Suppressor macrophage treated with lipopolysaccharide for 1 hour (primary cell): Measurements from ENCODE around the gene KIR2DL1.
A peak's percentile ranks its signal among the peaks of the same experiment; 100 is the strongest.
"Not testable (repeated sequence)": the region's sequence is repeated elsewhere in the genome, so short reads cannot be mapped to it uniquely, and the experiment has no call there.

Experiments
- DNase-seq, 3 donors: peaks; one replicate each; pipeline ENCODE4 v3.0.0-alpha.2; 2020 to 2022

KIR2DL1 gene

DNA sequence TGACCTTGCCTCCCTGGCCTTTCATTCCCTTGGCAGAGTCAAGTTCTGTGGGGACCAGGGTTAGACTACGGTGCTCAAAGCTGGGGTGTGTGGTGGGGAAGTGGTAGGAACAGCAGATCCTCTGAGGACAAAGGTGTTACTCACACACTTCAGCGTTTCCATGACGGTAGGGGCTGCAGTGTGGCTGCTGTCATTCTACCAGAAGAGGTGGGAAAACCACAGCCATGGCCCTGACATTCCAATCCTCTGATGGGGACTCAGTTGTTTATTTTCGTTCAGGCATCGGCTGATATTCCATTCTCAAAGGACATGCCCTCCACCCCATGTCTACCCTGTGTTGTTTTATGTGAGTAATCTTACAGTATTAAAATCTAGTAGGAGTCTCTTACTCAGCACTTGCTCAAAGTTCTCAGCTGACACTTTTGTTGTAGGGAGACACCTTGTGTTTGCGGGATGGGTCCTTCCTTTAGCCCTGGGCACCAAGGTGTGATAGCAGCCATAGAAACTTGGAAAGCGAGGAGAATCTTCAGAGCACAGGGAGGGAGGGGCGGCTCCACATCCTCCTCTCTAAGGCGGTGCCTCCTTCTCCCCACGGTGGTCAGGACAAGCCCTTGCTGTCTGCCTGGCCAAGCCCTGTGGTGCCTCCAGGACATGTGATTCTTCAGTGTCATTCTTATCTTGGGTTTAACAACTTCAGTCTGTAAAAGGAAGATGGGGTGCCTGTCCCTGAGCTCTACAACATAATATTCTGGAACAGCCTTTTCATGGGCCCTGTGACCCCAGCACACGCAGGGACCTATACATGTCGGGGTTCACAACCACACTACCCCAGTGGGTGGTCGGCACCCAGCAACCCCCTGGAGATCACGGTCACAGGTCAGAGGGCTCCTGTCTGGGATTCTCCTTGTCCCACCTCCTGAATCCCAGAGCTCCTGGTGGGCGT is 1.7 kb downstream of the KIR2DL1 start:
- DNase-seq, result not testable (repeated sequence)

DNA sequence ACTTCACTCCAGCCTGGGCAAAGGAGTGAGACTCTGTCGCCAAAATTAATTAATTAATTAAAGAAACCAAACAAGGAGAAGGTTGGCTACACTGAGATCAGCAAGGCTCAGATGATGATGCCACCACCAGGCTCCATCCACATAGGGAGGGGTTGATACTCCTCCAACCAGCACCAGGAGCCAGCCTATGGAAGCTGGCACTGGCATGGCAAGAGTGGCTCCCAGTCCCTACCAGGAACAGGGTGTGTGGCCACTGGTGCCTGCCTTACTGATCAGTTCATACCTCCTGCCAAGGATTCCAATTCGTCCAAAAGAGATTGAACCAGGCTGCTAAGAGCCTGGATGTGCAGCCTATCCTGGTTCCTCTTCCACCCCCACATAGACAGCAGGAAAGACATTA is 3.1 kb downstream of the KIR2DL1 start:
- not testable (repeated sequence) for DNase-seq

DNA sequence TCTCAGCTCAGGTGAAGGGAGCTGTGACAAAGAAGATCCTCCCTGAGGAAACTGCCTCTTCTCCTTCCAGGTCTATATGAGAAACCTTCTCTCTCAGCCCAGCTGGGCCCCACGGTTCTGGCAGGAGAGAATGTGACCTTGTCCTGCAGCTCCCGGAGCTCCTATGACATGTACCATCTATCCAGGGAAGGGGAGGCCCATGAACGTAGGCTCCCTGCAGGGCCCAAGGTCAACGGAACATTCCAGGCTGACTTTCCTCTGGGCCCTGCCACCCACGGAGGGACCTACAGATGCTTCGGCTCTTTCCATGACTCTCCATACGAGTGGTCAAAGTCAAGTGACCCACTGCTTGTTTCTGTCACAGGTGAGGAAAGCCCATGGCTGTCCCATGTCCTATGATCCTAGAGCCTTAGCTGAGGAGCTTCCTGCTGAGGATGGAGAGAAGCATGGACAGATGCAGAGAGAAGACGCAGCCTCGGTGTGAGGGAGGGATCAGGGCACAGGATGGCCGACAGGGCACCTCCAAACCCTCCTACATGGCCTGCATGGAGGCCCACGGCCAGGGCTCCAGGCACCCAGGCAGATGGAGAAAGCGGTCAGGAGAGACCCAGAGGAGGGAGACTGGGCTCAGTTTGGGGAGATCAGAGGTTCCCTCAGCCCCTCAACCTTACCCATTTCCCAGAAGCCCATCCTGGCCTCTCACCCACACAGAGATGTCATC is 5.7 kb downstream of the KIR2DL1 start:
- not testable (repeated sequence) for DNase-seq

DNA sequence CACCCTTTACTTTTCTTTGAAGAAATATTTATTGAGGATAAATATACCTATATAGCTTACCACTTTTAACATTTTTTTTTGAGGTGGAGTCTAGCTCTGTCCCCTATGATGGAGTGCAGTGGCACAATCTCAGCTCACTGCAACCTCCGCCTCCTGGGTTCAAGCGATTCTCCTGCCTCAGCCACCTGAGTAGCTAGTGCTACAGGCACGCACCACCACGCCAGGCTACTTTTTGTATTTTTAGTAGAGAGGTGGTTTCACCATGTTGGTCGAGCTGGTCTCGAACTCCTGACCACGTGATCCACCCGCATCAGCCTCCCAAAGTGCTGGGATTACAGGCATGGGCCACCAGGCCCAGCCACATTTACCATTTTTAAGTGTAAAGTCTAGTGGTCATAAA is 6.2 kb downstream of the KIR2DL1 start:
- DNase-seq, result not testable (repeated sequence)

DNA sequence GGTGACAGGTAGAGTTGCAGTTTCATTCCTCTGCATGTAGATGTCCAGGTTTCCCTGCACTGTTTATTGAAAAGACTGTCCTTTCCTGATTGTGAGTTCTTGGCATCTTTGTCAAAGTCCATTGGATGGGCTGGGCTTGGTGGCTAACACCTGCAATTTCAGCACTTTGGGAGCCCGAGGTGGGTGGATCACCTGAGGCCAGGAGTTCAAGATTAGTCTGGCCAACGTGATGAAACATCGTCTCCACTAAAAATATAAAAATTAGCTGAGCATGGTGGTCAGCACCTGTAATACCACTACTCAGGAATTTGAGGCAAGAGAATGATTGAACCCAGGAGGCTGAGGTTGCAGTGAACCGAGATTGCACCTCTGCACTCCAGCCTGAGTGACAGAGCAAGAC is 8.3 kb downstream of the KIR2DL1 start:
- not testable (repeated sequence) for DNase-seq

DNA sequence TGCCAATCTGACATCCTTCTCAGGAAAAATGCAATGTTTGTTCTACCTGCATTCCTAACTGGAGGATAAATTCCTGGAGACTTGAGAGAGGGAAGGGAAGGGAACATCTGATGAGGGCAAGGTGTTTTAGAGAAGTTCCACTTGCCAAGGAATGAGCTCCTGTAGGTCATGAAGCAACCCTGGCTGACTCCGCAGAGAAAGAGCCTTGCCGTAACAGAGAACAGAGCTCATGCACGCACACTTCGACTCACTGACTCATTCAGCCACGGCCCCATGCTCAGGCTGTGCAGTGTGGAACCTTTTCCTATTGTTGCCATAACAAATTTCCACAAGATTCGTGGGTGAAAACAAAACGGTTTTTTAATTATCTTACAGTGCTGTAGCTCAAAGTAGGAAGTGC is 9.3 kb downstream of the KIR2DL1 start:
- DNase-seq, result peak; percentile 60 to 77 (median 76)

DNA sequence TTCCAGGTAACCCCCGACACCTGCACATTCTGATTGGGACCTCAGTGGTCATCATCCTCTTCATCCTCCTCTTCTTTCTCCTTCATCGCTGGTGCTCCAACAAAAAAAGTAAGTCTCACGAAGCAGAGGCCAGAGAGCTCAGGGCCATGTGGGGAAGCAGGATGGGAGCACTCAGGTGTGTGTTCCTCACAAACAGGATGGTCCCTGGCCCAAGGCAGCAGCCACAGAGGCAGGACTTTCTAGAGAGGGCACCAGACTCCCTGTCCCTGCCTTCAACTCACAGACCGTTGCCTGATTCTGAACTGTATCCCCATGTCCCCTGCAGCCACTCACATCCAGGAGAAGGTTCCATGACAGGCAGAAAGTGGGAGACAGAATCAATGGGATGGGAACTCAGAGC is 13.3 kb downstream of the KIR2DL1 start:
- not testable (repeated sequence) for DNase-seq

DNA sequence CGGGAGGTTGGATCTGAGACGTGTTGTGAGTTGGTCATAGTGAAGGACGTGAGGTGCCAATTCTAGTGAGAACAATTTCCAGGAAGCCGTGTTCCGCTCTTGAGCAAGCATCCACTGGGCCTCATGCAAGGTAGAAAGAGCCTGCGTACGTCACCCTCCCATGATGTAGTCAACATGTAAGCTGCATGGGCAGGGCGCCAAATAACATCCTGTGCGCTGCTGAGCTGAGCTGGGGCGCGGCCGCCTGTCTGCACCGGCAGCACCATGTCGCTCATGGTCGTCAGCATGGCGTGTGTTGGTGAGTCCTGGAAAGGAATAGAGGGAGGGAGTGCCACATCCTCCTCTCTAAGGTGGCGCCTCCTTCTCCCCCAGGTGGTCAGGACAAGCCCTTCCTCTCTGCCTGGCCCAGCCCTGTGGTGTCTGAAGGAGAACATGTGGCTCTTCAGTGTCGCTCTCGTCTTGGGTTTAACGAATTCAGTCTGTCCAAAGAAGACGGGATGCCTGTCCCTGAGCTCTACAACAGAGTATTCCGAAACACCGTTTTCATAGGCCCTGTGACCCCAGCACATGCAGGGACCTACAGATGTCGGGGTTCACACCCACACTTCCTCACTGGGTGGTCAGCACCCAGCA is 16.6 kb downstream of the KIR2DL1 start:
- DNase-seq, result not testable (repeated sequence)

DNA sequence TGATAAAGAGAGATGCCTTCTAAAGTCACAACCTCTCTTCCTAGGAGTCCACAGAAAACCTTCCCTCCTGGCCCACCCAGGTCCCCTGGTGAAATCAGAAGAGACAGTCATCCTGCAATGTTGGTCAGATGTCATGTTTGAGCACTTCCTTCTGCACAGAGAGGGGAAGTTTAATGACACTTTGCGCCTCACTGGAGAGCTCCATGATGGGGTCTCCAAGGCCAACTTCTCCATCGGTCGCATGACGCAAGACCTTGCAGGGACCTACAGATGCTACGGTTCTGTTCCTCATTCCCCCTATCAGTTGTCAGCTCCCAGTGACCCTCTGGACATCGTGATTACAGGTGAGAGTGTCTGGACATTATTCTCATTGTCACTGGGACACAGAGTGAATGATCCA is 18.6 kb downstream of the KIR2DL1 start:
- DNase-seq, result peak; percentile 65 to 81 (median 73)

DNA sequence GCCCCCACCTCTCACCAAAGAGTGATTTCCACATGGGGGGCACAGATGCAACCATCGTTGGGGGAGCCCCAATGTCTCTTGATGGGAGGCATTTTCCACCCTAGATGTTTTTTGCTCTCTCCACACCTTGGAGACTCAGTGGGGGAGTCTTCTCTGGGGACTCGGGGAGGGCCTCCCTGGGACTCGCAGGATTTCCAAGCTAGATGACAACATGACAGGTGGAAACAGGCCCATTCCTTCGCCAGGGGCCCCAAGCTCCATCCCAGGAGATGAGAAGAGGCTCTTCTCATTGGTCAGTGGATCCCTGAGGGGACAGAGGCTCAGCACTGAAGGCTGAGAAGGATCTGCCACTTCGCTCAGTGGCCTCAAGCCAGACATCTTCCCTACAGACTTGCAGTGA is 21.1 kb downstream of the KIR2DL1 start:
- DNase-seq, result no peak

DNA sequence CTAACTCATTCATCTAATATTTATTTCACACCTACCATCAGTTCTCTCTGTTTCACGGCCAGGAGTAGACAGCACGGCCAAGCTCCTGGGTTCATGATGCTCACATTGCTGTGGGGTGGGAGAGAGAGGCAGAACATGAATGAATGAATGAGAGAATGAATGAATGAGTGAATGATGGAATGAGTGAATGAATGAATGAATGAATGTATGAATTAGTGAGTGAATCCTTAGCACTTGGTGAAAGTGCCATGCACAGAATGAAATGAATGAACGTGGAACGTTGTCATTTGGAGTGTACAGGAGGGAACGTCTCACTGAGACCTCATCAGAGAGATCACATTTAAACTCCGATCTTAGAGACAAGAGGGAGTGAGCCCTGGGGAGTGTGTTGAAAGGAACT is 21.9 kb downstream of the KIR2DL1 start:
- no peak for DNase-seq

DNA sequence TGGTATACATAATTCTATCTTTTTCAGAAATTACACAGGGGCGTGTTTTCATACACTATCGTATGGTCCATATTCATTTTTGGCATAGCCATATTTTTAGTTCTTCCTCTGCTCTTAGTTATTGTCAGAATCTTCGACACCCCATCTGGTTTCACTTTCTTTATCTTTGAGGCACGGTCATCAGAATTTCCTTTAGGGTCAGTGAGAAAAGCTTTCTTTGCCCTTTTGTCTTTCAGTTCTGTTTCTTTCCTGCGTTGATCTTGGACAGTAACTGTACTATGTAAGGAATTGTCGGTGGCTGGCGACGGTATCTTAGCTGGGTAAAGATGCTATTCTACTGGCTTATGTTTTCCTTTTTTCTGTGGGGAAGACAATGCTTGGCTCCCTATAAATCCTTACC is 23.2 kb downstream of the KIR2DL1 start:
- DNase-seq, result peak; percentile 61 to 82 (median 74)

DNA sequence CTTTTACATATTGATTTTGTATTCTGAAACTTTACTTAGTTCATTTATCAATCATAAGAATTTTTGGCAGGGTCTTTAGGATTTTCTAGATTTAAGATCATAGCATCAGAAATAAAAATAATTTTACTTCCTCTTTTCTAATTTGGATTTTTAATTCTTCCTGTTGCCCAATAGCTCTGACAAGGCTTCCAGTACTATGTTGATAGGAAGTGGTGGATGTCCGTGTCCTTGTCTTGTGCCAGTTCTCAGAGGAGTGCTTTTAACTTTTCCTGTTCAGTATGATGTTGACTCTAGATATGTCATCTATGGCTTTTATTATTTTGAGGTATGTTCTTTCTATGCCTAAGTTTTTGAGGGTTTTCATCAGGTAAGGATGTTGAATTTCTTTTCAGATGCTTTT is 26.2 kb downstream of the KIR2DL1 start:
- peak; percentile 41 to 72 (median 71) for DNase-seq

DNA sequence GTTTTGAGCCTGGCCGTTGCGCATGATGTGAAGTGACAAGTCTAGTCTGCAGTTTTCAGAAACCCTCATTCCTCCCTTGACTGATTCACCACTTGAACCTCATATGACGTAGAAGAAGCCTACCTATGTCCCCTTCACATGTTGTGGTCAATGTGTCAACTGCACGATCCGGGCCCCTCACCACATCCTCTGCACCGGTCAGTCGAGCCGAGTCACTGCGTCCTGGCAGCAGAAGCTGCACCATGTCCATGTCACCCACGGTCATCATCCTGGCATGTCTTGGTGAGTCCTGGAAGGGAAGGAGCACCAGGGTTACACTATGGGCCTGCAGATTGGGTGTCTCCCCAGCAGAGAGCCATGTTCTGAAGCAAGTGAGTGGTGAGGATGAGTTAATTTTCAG is 33.8 kb downstream of the KIR2DL1 start, which contains the start of gene KIR2DL4:
Gene KIR2DL4, plus strand, starts transcription at position 201 of the 400 bp plus-strand sequence. Its CDS starts 42 bp downstream, at position 243.
- DNase-seq, result no peak

DNA sequence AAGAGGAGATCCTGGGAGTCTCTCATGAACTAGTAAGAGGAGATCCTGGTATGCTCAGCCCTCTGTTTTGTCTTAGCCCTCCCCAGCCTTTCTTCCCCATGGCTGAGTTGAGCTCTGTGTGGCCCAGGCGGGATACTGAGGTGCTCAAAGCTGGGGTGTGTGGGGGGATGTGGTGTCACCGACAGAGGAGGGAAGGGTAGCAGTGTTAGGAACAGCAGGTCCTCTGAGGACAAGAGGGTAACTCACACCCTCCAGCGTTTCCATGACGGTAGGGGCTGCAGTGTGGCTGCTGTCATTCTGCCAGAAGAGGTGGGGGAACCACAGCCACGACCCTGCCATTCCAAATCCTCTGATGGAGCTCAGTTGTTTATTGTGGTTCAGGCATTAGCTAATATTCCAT is 34.5 kb downstream of the KIR2DL1 start:
- no peak for DNase-seq

DNA sequence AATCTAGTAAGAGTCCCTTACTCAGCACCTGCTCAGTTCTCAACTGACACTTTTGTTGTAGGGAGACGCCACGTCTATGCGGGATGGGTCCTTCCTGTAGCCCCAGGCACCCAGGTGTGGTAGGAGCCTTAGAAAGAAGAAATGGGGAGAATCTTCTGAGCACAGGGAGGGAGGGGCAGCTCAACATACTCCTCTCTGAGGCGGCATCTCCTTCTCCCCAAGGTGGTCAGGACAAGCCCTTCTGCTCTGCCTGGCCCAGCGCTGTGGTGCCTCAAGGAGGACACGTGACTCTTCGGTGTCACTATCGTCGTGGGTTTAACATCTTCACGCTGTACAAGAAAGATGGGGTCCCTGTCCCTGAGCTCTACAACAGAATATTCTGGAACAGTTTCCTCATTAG is 35.0 kb downstream of the KIR2DL1 start:
- DNase-seq, result no peak

DNA sequence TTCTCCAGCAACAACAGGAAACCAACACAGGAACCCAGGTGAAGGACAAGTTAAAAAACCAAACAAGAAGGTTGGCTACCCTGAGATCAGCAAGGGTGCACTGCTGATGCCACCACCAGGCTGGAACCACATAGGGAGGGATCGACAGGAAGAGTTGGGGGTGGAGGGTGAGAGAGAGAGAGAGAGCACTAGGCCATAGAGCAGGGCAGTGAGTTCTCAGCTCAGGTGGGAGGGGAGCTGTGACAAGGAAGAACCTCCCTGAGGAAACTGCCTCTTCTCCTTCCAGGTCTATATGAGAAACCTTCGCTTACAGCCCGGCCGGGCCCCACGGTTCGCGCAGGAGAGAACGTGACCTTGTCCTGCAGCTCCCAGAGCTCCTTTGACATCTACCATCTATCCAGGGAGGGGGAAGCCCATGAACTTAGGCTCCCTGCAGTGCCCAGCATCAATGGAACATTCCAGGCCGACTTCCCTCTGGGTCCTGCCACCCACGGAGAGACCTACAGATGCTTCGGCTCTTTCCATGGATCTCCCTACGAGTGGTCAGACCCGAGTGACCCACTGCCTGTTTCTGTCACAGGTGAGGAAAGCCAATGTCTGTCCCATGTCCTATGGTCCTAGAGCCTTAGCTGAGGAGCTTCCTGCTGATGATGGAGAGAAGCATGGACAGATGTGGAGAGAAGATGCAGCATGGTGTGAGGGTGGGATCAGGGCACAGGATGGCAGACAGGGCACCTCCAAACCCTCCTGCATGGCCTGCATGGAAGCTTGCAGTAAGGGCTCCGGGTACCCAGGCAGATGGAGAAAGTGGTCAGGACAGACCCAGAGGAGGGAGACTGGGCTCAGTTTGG is 36.3 kb downstream of the KIR2DL1 start:
- DNase-seq, result no peak

DNA sequence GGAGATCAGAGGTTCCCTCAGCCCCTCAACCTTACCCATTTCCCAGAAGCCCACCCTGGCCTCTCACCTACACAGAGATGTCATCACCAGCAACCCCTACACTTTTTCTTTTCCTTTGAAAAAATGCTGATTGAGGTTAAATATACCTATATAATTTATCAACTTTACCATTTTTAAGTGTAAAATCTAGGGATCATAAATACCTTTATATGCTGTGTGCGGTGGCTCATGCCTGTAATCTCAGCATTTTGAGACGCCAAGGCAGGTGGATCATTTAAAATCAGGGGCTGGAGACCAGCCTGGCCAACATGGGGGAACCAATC is 36.9 kb downstream of the KIR2DL1 start:
- no peak for DNase-seq

DNA sequence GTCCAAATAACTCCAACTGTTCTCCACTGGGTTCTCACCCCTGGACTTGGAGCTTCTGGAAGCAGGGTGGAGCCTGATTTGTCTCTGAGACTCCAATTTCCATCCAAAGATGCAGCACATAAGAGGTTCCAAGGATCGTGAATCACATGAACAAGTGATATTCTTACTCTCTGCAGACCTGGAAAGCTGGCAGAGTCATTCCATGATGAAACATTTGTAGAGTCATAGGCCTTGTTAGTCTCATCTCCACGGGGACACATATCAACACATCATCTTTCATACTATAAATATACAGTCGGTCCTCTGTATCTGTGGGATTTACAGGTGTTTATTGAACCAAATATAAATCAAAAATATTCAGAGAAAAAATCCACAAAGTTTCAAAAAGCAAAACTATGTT is 45.0 kb downstream of the KIR2DL1 start:
- DNase-seq, result not testable (repeated sequence)

DNA sequence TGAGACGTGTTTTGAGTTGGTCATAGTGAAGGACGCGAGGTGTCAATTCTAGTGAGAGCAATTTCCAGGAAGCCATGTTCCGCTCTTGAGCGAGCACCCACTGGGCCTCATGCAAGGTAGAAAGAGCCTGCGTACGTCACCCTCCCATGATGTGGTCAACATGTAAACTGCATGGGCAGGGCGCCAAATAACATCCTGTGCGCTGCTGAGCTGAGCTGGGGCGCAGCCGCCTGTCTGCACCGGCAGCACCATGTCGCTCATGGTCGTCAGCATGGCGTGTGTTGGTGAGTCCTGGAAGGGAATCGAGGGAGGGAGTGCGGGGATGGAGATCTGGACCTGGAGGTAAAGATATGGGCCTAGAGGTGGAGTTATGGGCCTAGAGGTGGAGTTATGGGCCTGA is 46.7 kb downstream of the KIR2DL1 start, which contains the start of gene KIR3DL1:
Gene KIR3DL1, plus strand, starts transcription at position 218 of the 400 bp plus-strand sequence.
- DNase-seq, result not testable (repeated sequence)

DNA sequence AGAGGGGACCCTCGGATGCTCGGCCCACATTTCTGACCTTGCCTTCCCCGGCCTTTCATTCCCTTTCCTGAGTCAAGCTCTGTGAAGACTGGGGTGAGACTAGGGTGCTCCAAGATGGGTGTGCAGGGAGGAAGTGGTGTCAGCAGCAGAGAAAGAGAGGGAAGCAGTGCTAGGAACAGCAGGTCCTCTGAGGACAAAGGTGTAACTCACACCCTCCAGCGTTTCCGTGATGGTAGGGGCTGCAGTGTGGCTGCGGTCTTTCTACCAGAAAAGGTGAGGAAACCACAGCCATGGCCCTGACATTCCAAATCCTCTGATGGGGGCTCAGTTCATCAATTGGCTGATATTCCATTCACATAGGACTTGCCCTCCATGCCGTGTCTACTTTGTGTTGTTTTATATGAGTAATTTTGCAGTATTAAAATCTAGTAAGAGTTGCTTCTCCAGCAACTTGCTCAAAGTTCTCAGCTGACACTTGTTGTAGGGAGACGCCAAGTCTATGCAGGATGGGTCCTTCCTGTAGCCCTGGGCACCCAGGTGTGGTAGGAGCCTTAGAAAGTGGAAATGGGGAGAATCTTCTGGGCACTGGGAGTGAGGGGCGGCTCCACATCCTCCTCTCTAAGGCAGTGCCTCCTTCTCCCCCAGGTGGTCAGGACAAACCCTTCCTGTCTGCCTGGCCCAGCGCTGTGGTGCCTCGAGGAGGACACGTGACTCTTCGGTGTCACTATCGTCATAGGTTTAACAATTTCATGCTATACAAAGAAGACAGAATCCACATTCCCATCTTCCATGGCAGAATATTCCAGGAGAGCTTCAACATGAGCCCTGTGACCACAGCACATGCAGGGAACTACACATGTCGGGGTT is 48.3 kb downstream of the KIR2DL1 start:
- DNase-seq, result no peak
